Measurements from ENCODE around the gene TRIM27. TPM values are rescaled to one million over a fixed set of nuclear protein-coding genes. Genes with fewer than 3 reads are reported as not detected.
"Not testable (repeated sequence)": the region's sequence is repeated elsewhere in the genome, so short reads cannot be mapped to it uniquely, and the experiment has no call there.

Gene TRIM27
- total RNA-seq, 1 donor from 2014 or later = 80.5 TPM

DNA sequence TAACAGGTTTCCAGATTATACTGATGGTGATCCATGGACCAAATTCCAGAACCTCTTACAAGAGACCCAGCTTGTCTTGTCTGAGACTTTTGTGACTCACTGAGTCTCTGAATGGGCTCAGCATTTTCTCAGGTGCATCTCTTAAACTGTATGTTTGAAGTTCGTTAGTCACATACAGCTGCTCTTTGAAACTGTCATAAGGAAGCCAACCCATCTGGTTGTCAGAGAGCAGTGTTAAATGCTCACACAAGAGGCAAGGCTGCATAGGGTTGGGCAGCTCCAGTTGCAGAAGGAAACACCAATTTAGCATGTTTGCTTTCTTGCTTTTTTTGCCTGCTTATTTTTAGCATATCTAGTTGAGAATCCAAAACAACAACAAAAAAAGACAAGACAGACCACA lies 47.1 kb downstream of the TRIM27 start:
- no peak overlapping the region for H3K4me3 ChIP-seq (ENCODE audit: low read depth, low read length)
- TF ChIP-seq, protein P1, sequence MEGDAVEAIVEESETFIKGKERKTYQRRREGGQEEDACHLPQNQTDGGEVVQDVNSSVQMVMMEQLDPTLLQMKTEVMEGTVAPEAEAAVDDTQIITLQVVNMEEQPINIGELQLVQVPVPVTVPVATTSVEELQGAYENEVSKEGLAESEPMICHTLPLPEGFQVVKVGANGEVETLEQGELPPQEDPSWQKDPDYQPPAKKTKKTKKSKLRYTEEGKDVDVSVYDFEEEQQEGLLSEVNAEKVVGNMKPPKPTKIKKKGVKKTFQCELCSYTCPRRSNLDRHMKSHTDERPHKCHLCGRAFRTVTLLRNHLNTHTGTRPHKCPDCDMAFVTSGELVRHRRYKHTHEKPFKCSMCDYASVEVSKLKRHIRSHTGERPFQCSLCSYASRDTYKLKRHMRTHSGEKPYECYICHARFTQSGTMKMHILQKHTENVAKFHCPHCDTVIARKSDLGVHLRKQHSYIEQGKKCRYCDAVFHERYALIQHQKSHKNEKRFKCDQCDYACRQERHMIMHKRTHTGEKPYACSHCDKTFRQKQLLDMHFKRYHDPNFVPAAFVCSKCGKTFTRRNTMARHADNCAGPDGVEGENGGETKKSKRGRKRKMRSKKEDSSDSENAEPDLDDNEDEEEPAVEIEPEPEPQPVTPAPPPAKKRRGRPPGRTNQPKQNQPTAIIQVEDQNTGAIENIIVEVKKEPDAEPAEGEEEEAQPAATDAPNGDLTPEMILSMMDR (conservative IDR thresholded peaks at IDR 0.05; ENCODE audit: low read depth, low read length) = no peak
- DNase-seq (ENCODE audit: low read depth) = no peak

DNA sequence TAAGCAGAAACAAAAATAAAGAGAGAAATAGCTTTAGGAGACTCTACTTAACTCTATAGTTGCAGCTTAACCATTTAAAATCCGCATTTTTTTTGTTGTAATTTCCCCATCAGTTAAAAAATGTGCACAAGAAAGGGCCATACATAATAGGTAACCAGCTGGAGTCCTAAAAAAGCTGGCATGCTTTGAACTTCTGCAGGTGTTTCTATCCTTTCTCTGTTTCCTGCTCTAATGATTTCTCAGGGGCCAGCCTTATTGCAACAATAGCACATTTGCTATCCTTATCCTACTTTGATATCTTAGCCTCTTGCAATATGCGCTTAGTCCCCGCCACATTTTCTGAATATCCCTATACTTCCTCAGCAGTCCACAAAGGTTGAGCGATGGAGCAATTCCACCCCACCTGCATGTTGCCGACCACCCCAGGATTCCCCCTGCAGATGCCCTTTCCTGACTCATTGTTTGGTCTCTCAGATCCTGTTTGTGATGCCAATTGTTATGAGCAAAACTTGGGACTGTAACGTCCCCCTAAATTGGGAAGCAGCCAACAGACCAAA lies 48.5 kb downstream of the TRIM27 start:
- TF ChIP-seq, protein P1 (conservative IDR thresholded peaks at IDR 0.05; ENCODE audit: low read depth, low read length) = no peak
- H3K4me3 ChIP-seq (ENCODE audit: low read depth, low read length) = no peak overlapping the region
- DNase-seq (ENCODE audit: low read depth) = no peak

DNA sequence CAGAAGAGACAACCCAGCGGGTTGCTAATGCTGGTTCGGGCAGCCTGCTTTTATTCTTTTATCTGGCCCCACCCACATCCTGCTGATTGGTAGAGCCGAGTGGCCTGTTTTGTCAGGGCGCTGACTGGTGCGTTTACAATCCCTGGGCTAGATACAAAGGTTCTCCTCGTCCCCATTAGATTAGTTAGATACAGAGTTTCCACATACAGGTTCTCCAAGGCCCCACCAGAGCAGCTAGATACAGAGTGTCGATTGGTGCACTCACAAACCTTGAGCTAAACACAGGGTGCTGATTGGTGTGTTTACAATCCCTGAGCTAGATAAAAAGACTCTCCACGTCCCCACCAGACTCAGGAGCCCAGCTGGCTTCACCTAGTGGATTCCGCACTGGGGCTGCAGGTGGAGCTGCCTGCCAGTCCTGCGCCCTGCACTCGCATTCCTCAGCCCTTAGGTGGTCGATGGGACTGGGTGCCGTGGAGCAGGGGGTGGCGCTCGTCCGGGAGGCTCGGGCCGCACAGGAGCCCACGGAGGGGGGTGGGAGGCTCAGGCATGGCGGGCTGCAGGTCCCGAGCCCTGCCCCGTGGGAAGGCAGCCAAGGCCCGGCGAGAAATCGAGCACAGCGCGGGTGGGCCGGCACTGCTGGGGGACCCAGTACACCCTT lies 51.5 kb downstream of the TRIM27 start:
- not testable (repeated sequence) for DNase-seq (ENCODE audit: low read depth); H3K4me3 ChIP-seq (ENCODE audit: low read depth, low read length)

DNA sequence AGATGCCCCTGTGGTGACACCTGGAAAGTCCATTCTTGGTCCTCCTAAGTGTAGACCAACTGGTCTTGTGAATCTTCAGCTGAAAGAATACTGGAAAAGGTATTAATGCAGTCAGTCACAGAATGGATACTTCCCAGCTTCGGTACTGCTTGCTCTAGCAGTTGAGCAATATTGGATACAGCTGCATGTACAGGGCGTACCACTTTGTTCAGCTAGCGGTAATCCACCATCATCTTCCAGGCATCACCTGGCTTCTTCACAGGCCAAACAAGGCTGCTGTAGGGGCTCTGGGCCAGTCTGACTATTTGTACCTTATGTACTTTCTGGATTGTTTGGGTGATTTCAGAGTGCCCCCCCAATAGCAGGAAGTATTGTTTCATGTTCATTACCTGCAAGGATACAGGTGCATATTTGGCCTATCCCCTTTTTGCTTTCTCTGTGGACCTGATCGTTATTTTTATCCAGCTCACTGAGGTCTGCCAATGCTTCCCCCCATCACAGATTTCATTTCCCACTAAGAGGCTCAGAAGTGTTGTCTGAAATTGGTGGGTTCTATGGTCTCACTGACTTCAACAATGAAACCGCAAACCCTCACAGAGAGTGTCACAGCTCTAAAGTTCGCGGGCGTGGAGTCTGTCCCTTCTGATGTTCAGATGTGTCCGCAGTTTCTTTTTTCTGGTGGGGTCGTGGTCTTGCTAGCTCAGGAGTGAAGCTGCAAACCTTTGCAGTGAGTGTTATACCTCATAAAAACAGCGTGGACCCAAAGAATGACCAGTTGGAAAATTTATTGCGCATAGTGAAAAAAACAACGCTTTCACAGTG lies 52.2 kb downstream of the TRIM27 start:
- H3K4me3 ChIP-seq (ENCODE audit: low read depth, low read length) = no peak overlapping the region
- TF ChIP-seq, protein P1 (conservative IDR thresholded peaks at IDR 0.05; ENCODE audit: low read depth, low read length) = no peak
- no peak for DNase-seq (ENCODE audit: low read depth)

DNA sequence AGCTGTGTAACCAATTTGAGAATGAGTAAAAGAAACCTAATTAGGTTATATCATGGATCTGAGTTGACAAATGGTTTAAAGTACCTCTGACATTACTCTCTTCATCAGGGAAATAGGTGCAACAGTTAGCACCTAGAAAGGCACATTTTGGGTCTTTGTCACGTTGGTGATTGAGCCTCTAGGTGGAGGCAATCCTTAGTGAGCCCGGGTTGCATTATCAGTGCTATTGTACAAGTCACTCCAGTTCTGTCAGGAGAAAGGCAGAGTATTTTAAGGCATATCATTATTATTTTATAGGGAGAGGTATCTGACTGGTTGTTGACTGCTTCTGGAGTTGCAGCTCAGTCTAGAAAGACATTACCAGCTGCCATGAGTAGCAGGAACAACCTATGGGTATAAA lies 54.9 kb downstream of the TRIM27 start:
- no peak overlapping the region for H3K4me3 ChIP-seq (ENCODE audit: low read depth, low read length)
- TF ChIP-seq, protein P1 (conservative IDR thresholded peaks at IDR 0.05; ENCODE audit: low read depth, low read length) = no peak
- no peak for DNase-seq (ENCODE audit: low read depth)

DNA sequence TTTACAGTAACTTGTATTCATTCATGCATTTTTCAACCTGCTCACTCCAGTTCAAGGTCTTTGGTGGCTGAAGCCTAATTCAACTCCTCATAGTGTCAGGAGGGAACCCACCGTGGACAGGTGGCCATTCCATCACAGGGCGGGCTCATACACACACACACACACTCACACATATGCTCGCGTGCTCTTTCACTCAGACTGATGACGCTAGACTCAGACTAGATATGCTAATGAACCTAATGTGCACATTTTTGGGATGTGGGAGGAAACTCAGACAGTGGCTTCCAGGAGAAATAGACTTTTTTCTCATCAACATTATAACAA lies 56.7 kb downstream of the TRIM27 start:
- peak overlapping the region; percentile 64 for H3K4me3 ChIP-seq (ENCODE audit: low read depth, low read length)
- TF ChIP-seq, protein P1 (conservative IDR thresholded peaks at IDR 0.05; ENCODE audit: low read depth, low read length) = no peak
- no peak for DNase-seq (ENCODE audit: low read depth)

DNA sequence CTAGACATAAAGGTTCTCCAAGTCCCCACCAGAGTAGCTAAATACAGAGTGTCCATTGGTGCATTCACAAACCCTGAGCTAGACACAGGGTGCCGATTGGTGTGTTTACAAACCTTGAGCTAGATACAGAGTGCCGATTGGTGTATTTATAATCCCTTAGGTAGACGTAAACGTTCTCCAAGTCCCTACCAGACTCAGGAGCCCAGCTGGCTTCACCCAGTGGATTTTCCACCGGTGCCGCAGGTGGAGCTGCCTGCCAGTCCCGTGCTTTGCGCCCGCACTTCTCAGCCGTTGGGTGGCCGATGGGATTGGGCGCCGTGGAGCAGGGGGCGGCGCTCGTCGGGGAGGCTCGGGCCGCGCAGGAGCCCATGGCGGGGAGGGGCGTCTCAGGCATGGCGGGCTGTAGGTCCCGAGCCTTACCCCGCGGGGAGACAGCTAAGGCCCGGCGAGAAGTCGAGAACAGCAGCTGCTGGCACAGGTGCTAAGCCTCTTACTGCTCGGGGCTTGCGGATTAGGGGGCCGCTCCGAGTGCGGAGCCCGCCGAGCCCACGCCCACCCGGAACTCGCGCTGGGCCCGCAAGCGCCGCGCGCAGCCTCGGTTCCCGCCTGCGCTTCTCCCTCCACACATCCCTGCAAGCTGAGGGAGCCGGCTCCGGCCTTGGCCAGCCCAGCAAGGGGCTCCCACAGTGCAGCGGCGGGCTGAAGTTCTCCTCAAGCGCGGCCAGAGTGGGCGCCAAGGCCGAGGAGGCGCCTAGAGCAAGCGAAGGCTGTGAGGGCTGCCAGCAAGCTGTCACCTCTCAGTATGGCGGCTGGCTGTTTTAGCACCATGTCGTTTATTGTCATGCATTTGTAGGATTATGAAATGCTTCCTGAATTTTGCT lies 57.3 kb downstream of the TRIM27 start:
- not testable (repeated sequence) for DNase-seq (ENCODE audit: low read depth)
- H3K4me3 ChIP-seq (ENCODE audit: low read depth, low read length) = peak overlapping the region; percentile 64

Data from epithelial cell of proximal tubule (primary cell).